ENCODE measurements around the gene UBA3.

GRCh38 chr3:69063636-69064035, 16.5 kb downstream of the UBA3 start:
- TF ChIP-seq, protein P1, sequence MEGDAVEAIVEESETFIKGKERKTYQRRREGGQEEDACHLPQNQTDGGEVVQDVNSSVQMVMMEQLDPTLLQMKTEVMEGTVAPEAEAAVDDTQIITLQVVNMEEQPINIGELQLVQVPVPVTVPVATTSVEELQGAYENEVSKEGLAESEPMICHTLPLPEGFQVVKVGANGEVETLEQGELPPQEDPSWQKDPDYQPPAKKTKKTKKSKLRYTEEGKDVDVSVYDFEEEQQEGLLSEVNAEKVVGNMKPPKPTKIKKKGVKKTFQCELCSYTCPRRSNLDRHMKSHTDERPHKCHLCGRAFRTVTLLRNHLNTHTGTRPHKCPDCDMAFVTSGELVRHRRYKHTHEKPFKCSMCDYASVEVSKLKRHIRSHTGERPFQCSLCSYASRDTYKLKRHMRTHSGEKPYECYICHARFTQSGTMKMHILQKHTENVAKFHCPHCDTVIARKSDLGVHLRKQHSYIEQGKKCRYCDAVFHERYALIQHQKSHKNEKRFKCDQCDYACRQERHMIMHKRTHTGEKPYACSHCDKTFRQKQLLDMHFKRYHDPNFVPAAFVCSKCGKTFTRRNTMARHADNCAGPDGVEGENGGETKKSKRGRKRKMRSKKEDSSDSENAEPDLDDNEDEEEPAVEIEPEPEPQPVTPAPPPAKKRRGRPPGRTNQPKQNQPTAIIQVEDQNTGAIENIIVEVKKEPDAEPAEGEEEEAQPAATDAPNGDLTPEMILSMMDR (IDR thresholded peaks at IDR 0.05), result no peak
- TF ChIP-seq POLR2AphosphoS5 (IDR thresholded peaks at IDR 0.05) (no peak), POLR2A (IDR thresholded peaks at IDR 0.05; ENCODE audit: low read depth) (no peak)
